ENCODE data around the gene INSL3.

GRCh38 chr19:17865364-17866311 lies 44.3 kb upstream of the INSL3 start:
- no peak for TF ChIP-seq CTCF (IDR thresholded peaks at IDR 0.05; ENCODE audit: borderline replicate concordance, extremely low read depth, low read length, poor library complexity, severe bottlenecking)
- no peak for TF ChIP-seq EZH2 (IDR thresholded peaks at IDR 0.05; ENCODE audit: borderline replicate concordance, low read depth, low read length, severe bottlenecking)

Data from DND-41 (cell line).